HepG2 (cell line): ENCODE results near the gene KPNB1. TPM values are rescaled to one million over a fixed set of nuclear protein-coding genes. Genes with fewer than 3 reads are reported as not detected.

ENCODE experiments used
- ARID4A ChIP-seq: sonication (generic); formaldehyde crosslinking; IDR thresholded peaks from 2 replicates; pipeline ENCODE4 v1.5.0; 2020; ENCODE audit warnings: mild to moderate bottlenecking, missing genetic modification reagents, borderline replicate concordance
- BHLHE40 ChIP-seq: IDR thresholded peaks from 2 replicates; pipeline ENCODE4 v1.6.1; 2011; ENCODE audit warnings: low read length, improper control_type of control experiment
- ESRRA ChIP-seq: sonication (generic); formaldehyde crosslinking; IDR thresholded peaks from 2 replicates; pipeline ENCODE4 v1.5.1; 2020; ENCODE audit warnings: mild to moderate bottlenecking, low read depth, missing genetic modification reagents
- HES4 ChIP-seq: sonication (generic); formaldehyde crosslinking; IDR thresholded peaks from 2 replicates; pipeline ENCODE4 v1.9.0; 2021; ENCODE audit warnings: mild to moderate bottlenecking, missing genetic modification reagents, borderline replicate concordance
- KMT2B ChIP-seq: IDR thresholded peaks from 2 replicates; pipeline ENCODE4 v1.6.1; 2016; ENCODE audit warnings: missing genetic modification reagents, missing compliant biosample characterization
- MXI1 ChIP-seq: IDR thresholded peaks from 3 replicates; pipeline ENCODE4 v1.6.1; 2012; ENCODE audit warnings: low read depth, low read length, inconsistent platforms, borderline replicate concordance
- NRL ChIP-seq: sonication (generic); formaldehyde crosslinking; IDR thresholded peaks from 2 replicates; pipeline ENCODE4 v1.5.0; 2020; ENCODE audit warnings: missing genetic modification reagents, mild to moderate bottlenecking, moderate library complexity, borderline replicate concordance
- RFX5 ChIP-seq: IDR thresholded peaks from 2 replicates; pipeline ENCODE4 v1.6.1; 2011; ENCODE audit warnings: low read depth, low read length, improper control_type of control experiment
- SRY ChIP-seq: sonication (generic); formaldehyde crosslinking; IDR thresholded peaks from 2 replicates; pipeline ENCODE4 v1.8.0; 2022; ENCODE audit warnings: mild to moderate bottlenecking, missing genetic modification reagents
- ZHX2 ChIP-seq, 2 experiments: sonication (generic) in 1 of 2; formaldehyde crosslinking in 1 of 2; IDR thresholded peaks; 2 replicates each; pipeline versions ENCODE4 v1.6.1 to v1.9.0; 2014 to 2022; ENCODE audit warnings: antibody characterized with exemption in 1 of 2, borderline replicate concordance in 1 of 2, inconsistent platforms in 1 of 2, low read depth in 1 of 2, missing genetic modification reagents in 1 of 2
- ZNF234 ChIP-seq: sonication (generic); formaldehyde crosslinking; conservative IDR thresholded peaks from 2 replicates; pipeline ENCODE4 v1.5.1; 2020; ENCODE audit warnings: mild to moderate bottlenecking, missing genetic modification reagents
- ZNF691 ChIP-seq: sonication (generic); formaldehyde crosslinking; IDR thresholded peaks from 2 replicates; pipeline ENCODE4 v1.4.0; 2020; ENCODE audit warnings: missing genetic modification reagents, low read depth, mild to moderate bottlenecking, borderline replicate concordance
- polyA plus RNA-seq, 8 experiments: library from polyadenylated mRNA; depleted of rRNA in 3 of 8; stranded (reverse) in 7 of 8; unstranded in 1 of 8; fragments of >200 nt; fragmentation: Illumina TruSeq in 4 of 8; extraction: Trizol in 4 of 8; gene quantifications; 2 replicates each; pipeline versions ENCODE4 v1.2.1 to v1.2.3, GENCODE V29; 2011 to 2016; ENCODE audit warnings: low read depth in 4 of 8, missing spikeins in 1 of 8, mixed read lengths in 1 of 8; ENCODE audit not compliant: insufficient read depth in 1 of 8
- total RNA-seq, 5 experiments: library from RNA; depleted of rRNA; stranded (reverse); fragments of >200 nt; fragmentation: Illumina TruSeq; extraction: Trizol; gene quantifications; 2 replicates each; pipeline ENCODE4 v1.2.3, GENCODE V29; 2016; ENCODE audit warnings: low read depth in 1 of 5

The KPNB1 gene
- total and polyA plus RNA-seq, 2 of the 13 experiments (the other 11 are each of a cell fraction or from before 2014, with no cell fraction given): 164 to 424 TPM

GRCh38 chr17:47650525-47651522 lies 1.1 kb downstream of the KPNB1 start (continued):
- TF ChIP-seq RFX5: 0 out of 2 replicates have a peak, but pooled peaks have one; percentile 26
- no peak for TF ChIP-seq HES4
- TF ChIP-seq SRY (CRISPR knock-in tag): 0 out of 2 replicates have a peak, but pooled peaks have one; percentile 20
- no peak for TF ChIP-seq ZNF691
- TF ChIP-seq KMT2B (CRISPR knock-in tag): no peak
- TF ChIP-seq NRL (CRISPR knock-in tag): no peak
- TF ChIP-seq ARID4A: peak; percentile 84; the same call in 1 of the 2 replicates
- TF ChIP-seq BHLHE40: no peak
- no peak; the same call in 1 of the 2 replicates for TF ChIP-seq ZHX2 (IDR thresholded peaks at IDR 0.05; ENCODE audit: low read depth)
- TF ChIP-seq ZHX2 (CRISPR knock-in tag; IDR thresholded peaks at IDR 0.05; ENCODE audit: borderline replicate concordance): 0 out of 2 replicates have a peak, but pooled peaks have one; percentile 67
- TF ChIP-seq ZNF234 (CRISPR knock-in tag): 0 out of 2 replicates have a peak, but pooled peaks have one; percentile 41
- no peak for TF ChIP-seq ESRRA
- peak; percentile 92; the same call in 1 of the 3 replicates for TF ChIP-seq MXI1
